ENCODE data around the gene GPR183.

Gene GPR183

DNA sequence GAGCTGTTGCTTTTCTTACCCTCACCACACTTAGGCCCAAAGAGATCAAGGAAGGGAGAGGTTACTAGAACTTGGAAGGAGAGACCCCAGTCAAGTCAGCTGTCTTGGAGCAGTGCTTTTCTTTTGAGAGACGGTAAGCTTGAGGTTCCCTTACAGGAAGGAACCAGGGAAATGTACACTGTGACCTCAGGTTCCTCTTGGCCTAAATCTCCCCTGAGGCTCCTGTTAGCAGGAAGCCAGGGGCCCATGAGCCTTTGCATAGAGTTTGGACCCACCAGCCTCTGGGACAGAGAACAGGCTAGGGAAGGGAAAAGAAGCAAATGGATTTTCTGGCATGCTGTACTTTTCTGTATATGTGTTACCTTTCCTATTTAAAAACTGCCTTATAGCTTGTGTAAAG is 43.1 kb downstream of the GPR183 start:
- Histone ChIP-seq H3K9me3 (no peaks in the 10 kb centered on the region), H3K4me3 (ENCODE audit: low read depth in 1 of 2, low read length in 1 of 2) (no peak overlapping the region), H3K36me3 (peaks cover 6% of the 10 kb centered on the region), H3K27me3 (no peaks in the 10 kb centered on the region), H3K27ac (peak overlapping the region; percentile 62), H3K4me1 (ENCODE audit: control insufficient read depth in 1 of 2, insufficient read depth in 1 of 2, low read depth in 1 of 2, low read length in 1 of 2) (peaks cover 20 to 21% of the 10 kb centered on the region in 2 experiments)
- TF ChIP-seq, protein P1, sequence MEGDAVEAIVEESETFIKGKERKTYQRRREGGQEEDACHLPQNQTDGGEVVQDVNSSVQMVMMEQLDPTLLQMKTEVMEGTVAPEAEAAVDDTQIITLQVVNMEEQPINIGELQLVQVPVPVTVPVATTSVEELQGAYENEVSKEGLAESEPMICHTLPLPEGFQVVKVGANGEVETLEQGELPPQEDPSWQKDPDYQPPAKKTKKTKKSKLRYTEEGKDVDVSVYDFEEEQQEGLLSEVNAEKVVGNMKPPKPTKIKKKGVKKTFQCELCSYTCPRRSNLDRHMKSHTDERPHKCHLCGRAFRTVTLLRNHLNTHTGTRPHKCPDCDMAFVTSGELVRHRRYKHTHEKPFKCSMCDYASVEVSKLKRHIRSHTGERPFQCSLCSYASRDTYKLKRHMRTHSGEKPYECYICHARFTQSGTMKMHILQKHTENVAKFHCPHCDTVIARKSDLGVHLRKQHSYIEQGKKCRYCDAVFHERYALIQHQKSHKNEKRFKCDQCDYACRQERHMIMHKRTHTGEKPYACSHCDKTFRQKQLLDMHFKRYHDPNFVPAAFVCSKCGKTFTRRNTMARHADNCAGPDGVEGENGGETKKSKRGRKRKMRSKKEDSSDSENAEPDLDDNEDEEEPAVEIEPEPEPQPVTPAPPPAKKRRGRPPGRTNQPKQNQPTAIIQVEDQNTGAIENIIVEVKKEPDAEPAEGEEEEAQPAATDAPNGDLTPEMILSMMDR (IDR thresholded peaks at IDR 0.05): no peak

DNA sequence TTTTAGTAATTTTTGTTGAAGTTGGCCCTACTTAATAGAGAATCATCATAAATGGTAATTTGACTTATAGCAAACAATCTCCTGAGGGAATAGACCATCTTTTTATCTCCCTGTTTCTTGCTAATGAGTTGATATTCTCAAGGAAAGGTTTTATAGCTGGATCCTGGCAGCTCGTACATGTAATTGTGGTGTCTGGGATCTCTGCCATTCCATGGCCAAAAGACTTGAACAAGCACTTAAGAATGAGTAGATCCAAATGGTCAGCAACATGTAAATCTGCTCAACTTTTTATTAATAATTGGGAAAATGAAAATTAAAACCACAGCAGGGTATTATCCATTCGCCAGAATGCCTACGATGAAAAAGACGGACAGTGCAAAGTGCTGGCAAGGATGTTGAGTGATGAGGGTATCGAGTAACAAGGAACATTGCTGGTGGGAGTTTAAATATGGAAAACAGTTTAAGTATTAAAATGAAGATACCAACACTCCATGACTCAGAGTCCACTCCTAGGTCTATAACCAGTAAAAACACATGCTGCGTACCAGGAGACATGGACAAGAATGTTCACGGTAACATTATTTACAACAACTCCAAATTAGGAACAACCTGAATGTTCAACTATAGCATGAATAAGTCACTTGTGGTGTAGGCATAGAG is 43.9 kb downstream of the GPR183 start:
- Histone ChIP-seq H3K4me3 (ENCODE audit: low read depth in 1 of 2, low read length in 1 of 2) (no peak overlapping the region), H3K27me3 (no peaks in the 10 kb centered on the region), H3K36me3 (peaks cover 6% of the 10 kb centered on the region), H3K27ac (peak overlapping the region; percentile 62), H3K4me1 (ENCODE audit: control insufficient read depth in 1 of 2, insufficient read depth in 1 of 2, low read depth in 1 of 2, low read length in 1 of 2) (peaks cover 27 to 29% of the 10 kb centered on the region in 2 experiments), H3K9me3 (no peaks in the 10 kb centered on the region)
- TF ChIP-seq, protein P1 (IDR thresholded peaks at IDR 0.05): no peak

DNA sequence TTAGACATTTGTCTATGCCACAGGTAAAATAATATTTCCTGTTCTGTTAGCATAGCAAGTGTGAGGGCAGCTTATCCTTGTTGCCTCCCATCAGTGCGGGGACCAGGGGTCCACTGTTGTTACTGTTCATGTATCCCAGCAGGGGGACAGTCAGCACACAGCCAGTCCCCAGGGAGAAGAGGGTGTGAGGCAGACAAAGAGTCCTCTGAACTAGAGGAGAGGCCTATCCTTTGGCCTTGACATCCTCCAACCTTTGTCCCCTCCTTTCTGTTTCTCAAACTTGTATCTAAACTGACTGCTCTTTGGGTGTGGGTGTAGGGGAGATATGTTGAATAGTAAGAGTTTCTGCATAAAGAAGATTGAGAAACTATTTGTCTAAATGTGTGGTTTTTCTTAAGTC is 46.1 kb downstream of the GPR183 start:
- Histone ChIP-seq H3K4me3 (ENCODE audit: low read depth in 1 of 2, low read length in 1 of 2) (no peak overlapping the region), H3K4me1 (ENCODE audit: control insufficient read depth in 1 of 2, insufficient read depth in 1 of 2, low read depth in 1 of 2, low read length in 1 of 2) (peaks cover 42 to 44% of the 10 kb centered on the region in 2 experiments), H3K36me3 (no peaks in the 10 kb centered on the region), H3K27me3 (no peaks in the 10 kb centered on the region), H3K9me3 (no peaks in the 10 kb centered on the region), H3K27ac (no peak overlapping the region)
- TF ChIP-seq, protein P1 (IDR thresholded peaks at IDR 0.05): no peak

DNA sequence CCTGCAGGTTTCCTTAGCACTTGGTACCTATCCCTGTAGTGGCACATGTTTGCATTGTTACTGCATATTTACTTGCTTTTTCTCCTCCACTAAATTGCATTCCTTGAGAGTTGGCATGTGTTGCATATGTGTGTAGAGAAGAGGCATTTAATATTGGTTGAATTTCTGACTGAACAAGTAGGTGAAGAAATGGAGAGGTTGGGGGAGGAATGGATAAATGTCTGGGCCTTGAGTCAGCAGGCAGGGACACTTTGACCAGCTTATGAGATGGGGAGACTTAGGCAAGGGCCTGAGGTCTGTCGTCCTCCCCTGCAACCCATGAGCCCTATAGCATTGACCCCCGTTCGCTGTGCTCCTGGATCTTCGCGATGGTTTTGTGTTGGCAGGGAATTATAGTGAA is 47.0 kb downstream of the GPR183 start:
- H3K4me1 ChIP-seq (ENCODE audit: control insufficient read depth in 1 of 2, insufficient read depth in 1 of 2, low read depth in 1 of 2, low read length in 1 of 2): peaks cover 42 to 44% of the 10 kb centered on the region in 2 experiments
- H3K27me3 ChIP-seq: no peaks in the 10 kb centered on the region
- H3K27ac ChIP-seq: peak overlapping the region; percentile 71
- no peak overlapping the region for H3K4me3 ChIP-seq (ENCODE audit: low read depth in 1 of 2, low read length in 1 of 2)
- TF ChIP-seq, protein P1 (IDR thresholded peaks at IDR 0.05): no peak
- H3K9me3 ChIP-seq: no peaks in the 10 kb centered on the region
- H3K36me3 ChIP-seq: no peaks in the 10 kb centered on the region

DNA sequence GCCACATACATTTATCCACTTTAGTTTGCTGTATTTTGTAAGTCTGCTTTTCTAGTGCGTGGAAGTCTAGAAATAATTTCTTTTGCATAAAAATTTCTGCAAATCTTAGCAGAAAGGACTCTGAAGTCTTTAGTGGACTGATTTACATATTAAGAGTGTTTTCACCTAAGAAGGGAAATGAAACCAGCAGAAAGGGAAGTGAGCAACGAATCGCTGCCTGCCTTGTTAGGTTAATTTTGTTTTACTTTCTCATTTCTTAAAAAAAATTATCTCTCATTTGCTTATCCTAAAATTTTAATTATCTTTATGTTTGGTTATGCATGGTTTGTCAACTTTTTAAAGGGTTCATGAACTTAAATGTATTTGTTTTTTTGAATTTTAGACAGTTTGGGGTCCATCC is 48.3 kb downstream of the GPR183 start:
- Histone ChIP-seq H3K27me3 (no peaks in the 10 kb centered on the region), H3K4me1 (ENCODE audit: control insufficient read depth in 1 of 2, insufficient read depth in 1 of 2, low read depth in 1 of 2, low read length in 1 of 2) (peaks cover 35% of the 10 kb centered on the region in 2 experiments), H3K4me3 (ENCODE audit: low read depth in 1 of 2, low read length in 1 of 2) (peak overlapping the region; percentile 25 to 38), H3K27ac (peak overlapping the region; percentile 71), H3K9me3 (no peaks in the 10 kb centered on the region), H3K36me3 (no peaks in the 10 kb centered on the region)
- TF ChIP-seq, protein P1 (IDR thresholded peaks at IDR 0.05): no peak
